ENCODE measurements around the gene CARM1. TPM values are rescaled to one million over a fixed set of nuclear protein-coding genes. Genes with fewer than 3 reads are reported as not detected.

CARM1 gene
- polyA plus RNA-seq, 1 experiment: 23.5 TPM

GRCh38 chr19:10898633-10899032, 27.3 kb downstream of the CARM1 start:
- Histone ChIP-seq H3K4me3 (ENCODE audit: low read depth, low read length) (no peak overlapping the region), H3K9me3 (ENCODE audit: control insufficient read depth, insufficient read depth, low read length) (no peaks in the 10 kb centered on the region), H3K27ac (ENCODE audit: low read depth, low read length) (no peak overlapping the region), H3K27me3 (ENCODE audit: control insufficient read depth, insufficient read depth, low read length) (no peaks in the 10 kb centered on the region)
- DNase-seq (ENCODE audit: low read depth, low spot score): no peak
- ChIA-PET CTCF (interaction anchor here (0.6 to 1.4 kb wide), 2 partner anchors 38 to 107 kb away, joined by 4 to 5 read pairs; no protein-coding TSS in a partner anchor), POLR2A (interaction anchor here (0.9 kb wide), 1 partner anchor 10 kb away, joined by 4 read pairs; no protein-coding TSS in a partner anchor)
- no peak for TF ChIP-seq CTCF (IDR thresholded peaks at IDR 0.05; ENCODE audit: low read depth, low read length)

DNA sequence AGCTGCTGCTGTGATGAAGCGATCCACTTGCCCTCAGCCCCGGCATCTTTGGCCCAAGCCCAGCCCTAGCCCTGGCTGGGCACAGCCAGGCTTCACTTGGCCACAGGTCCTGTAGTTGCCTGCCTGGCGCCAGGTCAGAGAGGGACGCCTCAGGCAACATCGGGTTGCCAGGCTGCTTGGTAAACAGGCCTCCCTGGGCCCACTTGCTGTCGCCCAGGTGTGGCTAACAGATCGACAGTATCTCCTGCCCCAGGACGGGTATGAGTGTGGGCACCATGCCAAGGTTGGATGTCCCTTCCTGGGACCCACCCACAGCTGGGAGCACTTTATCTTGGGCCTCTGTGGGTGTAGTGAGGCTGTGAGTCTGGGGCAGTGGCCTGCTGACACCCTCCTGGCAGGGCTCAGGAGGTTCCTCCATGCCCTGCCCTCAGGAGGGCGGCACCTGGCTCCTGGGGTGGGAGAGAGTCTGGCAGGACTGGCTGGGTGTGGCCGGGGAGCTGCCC, 27.8 kb downstream of the CARM1 start:
- POLR2A ChIA-PET: no interaction called here

GRCh38 chr19:10907925-10908324, 36.6 kb downstream of the CARM1 start:
- ChIA-PET POLR2A (no interaction called here), CTCF (no interaction called here)
- Histone ChIP-seq H3K4me3 (ENCODE audit: low read depth, low read length) (no peak overlapping the region), H3K27me3 (ENCODE audit: control insufficient read depth, insufficient read depth, low read length) (no peaks in the 10 kb centered on the region), H3K9me3 (ENCODE audit: control insufficient read depth, insufficient read depth, low read length) (no peaks in the 10 kb centered on the region), H3K27ac (ENCODE audit: low read depth, low read length) (no peak overlapping the region)
- no peak for DNase-seq (ENCODE audit: low read depth, low spot score)
- no peak for TF ChIP-seq CTCF (IDR thresholded peaks at IDR 0.05; ENCODE audit: low read depth, low read length)

More for the DNA sequence above, 27.8 kb downstream of the CARM1 start:
- DNase-seq (ENCODE audit: low read depth, low spot score): no peak
- no peak overlapping the region for H3K27ac ChIP-seq (ENCODE audit: low read depth, low read length)
- CTCF ChIA-PET: interaction anchor here (0.6 to 1.4 kb wide), 2 partner anchors 38 to 107 kb away, joined by 4 to 5 read pairs; no protein-coding TSS in a partner anchor
- no peaks in the 10 kb centered on the region for H3K27me3 ChIP-seq (ENCODE audit: control insufficient read depth, insufficient read depth, low read length)
- H3K9me3 ChIP-seq (ENCODE audit: control insufficient read depth, insufficient read depth, low read length): no peaks in the 10 kb centered on the region
- H3K4me3 ChIP-seq (ENCODE audit: low read depth, low read length): no peak overlapping the region
- no peak for TF ChIP-seq CTCF (IDR thresholded peaks at IDR 0.05; ENCODE audit: low read depth, low read length)

- ChIA-PET POLR2A (no interaction called here), CTCF (no interaction called here)
- TF ChIP-seq CTCF (IDR thresholded peaks at IDR 0.05; ENCODE audit: low read depth, low read length): no peak
- H3K9me3 ChIP-seq (ENCODE audit: control insufficient read depth, insufficient read depth, low read length): no peaks in the 10 kb centered on the region
- H3K27me3 ChIP-seq (ENCODE audit: control insufficient read depth, insufficient read depth, low read length): no peaks in the 10 kb centered on the region
- no peak for DNase-seq (ENCODE audit: low read depth, low spot score)
- H3K27ac ChIP-seq (ENCODE audit: low read depth, low read length): no peak overlapping the region
- no peak overlapping the region for H3K4me3 ChIP-seq (ENCODE audit: low read depth, low read length)
Measured at GRCh38 chr19:10908380-10908960, 37.1 kb downstream of the CARM1 start.

GRCh38 chr19:10911579-10912363, 40.4 kb downstream of the CARM1 start:
- Histone ChIP-seq H3K27me3 (ENCODE audit: control insufficient read depth, insufficient read depth, low read length) (no peaks in the 10 kb centered on the region), H3K27ac (ENCODE audit: low read depth, low read length) (no peak overlapping the region), H3K9me3 (ENCODE audit: control insufficient read depth, insufficient read depth, low read length) (no peaks in the 10 kb centered on the region; the same call in 1 of the 2 replicates), H3K4me3 (ENCODE audit: low read depth, low read length) (no peak overlapping the region)
- POLR2A ChIA-PET: no interaction called here
- no peak for TF ChIP-seq CTCF (IDR thresholded peaks at IDR 0.05; ENCODE audit: low read depth, low read length)
- no peak for DNase-seq (ENCODE audit: low read depth, low spot score)
- CTCF ChIA-PET: interaction anchor here (1.0 kb wide), 1 partner anchor 29 kb away, joined by 5 read pairs; no protein-coding TSS in a partner anchor
